Measurements from ENCODE around the gene ENG.

DNA sequence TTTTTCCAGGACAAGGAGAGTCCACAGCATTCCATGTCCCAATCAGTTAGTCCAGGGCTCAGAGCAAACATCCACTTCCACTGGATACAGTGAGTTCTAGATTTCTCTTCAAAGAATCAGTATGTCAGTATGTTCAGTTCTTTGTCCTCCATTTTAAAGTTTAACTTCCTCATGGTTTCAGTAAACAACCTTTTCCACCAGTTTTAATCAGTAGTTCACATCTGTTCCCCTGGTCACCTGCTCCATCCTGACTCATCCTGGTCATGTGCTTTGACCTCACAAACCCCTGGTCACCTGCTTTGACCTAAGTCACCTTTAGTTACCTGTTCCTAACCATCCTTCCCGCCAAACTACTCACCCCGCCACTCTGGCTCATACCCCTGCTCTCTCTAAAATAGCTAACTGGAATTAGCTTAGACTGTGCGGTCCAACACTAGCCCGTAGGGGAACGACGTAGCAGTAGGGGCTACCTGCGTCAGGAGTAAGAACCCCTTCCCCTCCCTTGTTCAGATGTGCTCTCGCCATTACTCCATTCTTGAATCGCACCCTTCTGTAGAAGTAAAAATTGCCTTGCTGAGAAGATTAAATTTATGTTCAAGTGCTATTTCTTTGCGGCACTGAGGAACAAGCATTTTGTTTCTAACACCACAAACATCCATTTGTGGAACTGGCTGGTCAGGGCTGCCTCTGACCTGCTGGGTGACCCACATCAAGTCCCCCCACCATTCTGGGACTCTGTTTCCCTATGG lies 5.5 kb downstream of the ENG start:
- TF ChIP-seq ZNF274 (IDR thresholded peaks at IDR 0.05; ENCODE audit: low read length) (no peak), ZNF274 (tag by site-specific recombination; IDR thresholded peaks at IDR 0.05; ENCODE audit: borderline replicate concordance) (no peak)
- TF ChIP-seq, protein P1, sequence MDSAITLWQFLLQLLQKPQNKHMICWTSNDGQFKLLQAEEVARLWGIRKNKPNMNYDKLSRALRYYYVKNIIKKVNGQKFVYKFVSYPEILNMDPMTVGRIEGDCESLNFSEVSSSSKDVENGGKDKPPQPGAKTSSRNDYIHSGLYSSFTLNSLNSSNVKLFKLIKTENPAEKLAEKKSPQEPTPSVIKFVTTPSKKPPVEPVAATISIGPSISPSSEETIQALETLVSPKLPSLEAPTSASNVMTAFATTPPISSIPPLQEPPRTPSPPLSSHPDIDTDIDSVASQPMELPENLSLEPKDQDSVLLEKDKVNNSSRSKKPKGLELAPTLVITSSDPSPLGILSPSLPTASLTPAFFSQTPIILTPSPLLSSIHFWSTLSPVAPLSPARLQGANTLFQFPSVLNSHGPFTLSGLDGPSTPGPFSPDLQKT (IDR thresholded peaks at IDR 0.05; ENCODE audit: borderline replicate concordance, low read depth, low read length) = no peak
- TF ChIP-seq, protein P2, sequence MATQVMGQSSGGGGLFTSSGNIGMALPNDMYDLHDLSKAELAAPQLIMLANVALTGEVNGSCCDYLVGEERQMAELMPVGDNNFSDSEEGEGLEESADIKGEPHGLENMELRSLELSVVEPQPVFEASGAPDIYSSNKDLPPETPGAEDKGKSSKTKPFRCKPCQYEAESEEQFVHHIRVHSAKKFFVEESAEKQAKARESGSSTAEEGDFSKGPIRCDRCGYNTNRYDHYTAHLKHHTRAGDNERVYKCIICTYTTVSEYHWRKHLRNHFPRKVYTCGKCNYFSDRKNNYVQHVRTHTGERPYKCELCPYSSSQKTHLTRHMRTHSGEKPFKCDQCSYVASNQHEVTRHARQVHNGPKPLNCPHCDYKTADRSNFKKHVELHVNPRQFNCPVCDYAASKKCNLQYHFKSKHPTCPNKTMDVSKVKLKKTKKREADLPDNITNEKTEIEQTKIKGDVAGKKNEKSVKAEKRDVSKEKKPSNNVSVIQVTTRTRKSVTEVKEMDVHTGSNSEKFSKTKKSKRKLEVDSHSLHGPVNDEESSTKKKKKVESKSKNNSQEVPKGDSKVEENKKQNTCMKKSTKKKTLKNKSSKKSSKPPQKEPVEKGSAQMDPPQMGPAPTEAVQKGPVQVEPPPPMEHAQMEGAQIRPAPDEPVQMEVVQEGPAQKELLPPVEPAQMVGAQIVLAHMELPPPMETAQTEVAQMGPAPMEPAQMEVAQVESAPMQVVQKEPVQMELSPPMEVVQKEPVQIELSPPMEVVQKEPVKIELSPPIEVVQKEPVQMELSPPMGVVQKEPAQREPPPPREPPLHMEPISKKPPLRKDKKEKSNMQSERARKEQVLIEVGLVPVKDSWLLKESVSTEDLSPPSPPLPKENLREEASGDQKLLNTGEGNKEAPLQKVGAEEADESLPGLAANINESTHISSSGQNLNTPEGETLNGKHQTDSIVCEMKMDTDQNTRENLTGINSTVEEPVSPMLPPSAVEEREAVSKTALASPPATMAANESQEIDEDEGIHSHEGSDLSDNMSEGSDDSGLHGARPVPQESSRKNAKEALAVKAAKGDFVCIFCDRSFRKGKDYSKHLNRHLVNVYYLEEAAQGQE (tag by site-specific recombination; IDR thresholded peaks at IDR 0.05) = no peak

All from HEK293 (cell line).